ENCODE results near the gene SPESP1. TPM values are rescaled to one million over a fixed set of nuclear protein-coding genes. Genes with fewer than 3 reads are reported as not detected.
A peak's percentile ranks its signal among the peaks of the same experiment; 100 is the strongest.

Gene SPESP1
- total and polyA plus RNA-seq, 8 donors = 1.6 to 19.8 (median 2.6) TPM; not detected in 1

DNA sequence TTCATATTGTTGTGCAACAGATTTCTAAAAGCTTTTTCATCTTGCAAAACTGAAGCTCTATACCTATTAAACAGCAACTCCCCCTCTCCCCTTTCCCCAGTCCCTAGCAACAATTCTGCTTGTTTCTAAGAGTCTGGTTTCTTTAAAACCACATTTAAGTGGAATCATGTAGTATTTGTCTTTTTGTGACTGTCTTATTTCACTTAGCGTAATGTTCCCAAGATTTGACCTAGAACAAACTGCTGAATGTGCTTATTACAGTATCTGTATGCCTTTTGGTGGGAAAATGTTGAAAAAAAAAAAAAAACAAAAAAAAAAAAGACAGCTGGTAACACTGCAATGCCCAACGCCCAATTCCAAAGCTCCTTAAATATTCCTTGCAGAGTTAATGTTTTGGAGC, 19.5 kb upstream of the SPESP1 start:
- peaks cover 0 to 7% (median 0%) of the 10 kb centered on the region in 3 donors for H3K27me3 ChIP-seq
- no peak for DNase-seq
- H3K4me1 ChIP-seq = no peaks in the 10 kb centered on the region
- no peak overlapping the region for H3K27ac ChIP-seq
- no peaks in the 10 kb centered on the region for H3K36me3 ChIP-seq
- H3K9me3 ChIP-seq = no peaks in the 10 kb centered on the region
- intact Hi-C loops (cut with DNase I; ENCODE audit: low total_unique reads) = no loop called here
- WGBS, 5 donors = 62 to 84% (median 77%) methylated on average over 2 of the region's 2 CpGs
- TF ChIP-seq, protein P1, sequence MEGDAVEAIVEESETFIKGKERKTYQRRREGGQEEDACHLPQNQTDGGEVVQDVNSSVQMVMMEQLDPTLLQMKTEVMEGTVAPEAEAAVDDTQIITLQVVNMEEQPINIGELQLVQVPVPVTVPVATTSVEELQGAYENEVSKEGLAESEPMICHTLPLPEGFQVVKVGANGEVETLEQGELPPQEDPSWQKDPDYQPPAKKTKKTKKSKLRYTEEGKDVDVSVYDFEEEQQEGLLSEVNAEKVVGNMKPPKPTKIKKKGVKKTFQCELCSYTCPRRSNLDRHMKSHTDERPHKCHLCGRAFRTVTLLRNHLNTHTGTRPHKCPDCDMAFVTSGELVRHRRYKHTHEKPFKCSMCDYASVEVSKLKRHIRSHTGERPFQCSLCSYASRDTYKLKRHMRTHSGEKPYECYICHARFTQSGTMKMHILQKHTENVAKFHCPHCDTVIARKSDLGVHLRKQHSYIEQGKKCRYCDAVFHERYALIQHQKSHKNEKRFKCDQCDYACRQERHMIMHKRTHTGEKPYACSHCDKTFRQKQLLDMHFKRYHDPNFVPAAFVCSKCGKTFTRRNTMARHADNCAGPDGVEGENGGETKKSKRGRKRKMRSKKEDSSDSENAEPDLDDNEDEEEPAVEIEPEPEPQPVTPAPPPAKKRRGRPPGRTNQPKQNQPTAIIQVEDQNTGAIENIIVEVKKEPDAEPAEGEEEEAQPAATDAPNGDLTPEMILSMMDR (IDR thresholded peaks at IDR 0.05) = no peak
- TF ChIP-seq POLR2AphosphoS5 (IDR thresholded peaks at IDR 0.05) (no peak), POLR2A (IDR thresholded peaks at IDR 0.05) (no peak), EP300 (IDR thresholded peaks at IDR 0.05) (no peak)
- no peak overlapping the region for H3K4me3 ChIP-seq

GRCh38 chr15:68921926-68922325, 8.4 kb upstream of the SPESP1 start:
- H3K9me3 ChIP-seq = no peaks in the 10 kb centered on the region
- DNase-seq = no peak
- no peak overlapping the region for H3K4me3 ChIP-seq
- H3K4me1 ChIP-seq = no peaks in the 10 kb centered on the region
- intact Hi-C loops (cut with DNase I; ENCODE audit: low total_unique reads) = no loop called here
- TF ChIP-seq POLR2A (IDR thresholded peaks at IDR 0.05) = no peak
- TF ChIP-seq, protein P1 (IDR thresholded peaks at IDR 0.05) = no peak
- no peak for TF ChIP-seq EP300 (IDR thresholded peaks at IDR 0.05)
- no peak for TF ChIP-seq POLR2AphosphoS5 (IDR thresholded peaks at IDR 0.05)
- no peaks in the 10 kb centered on the region for H3K27me3 ChIP-seq
- H3K36me3 ChIP-seq = no peaks in the 10 kb centered on the region
- 0% methylated on average over 1 of the region's 1 CpG for WGBS, 5 donors
- no peak overlapping the region for H3K27ac ChIP-seq

DNA sequence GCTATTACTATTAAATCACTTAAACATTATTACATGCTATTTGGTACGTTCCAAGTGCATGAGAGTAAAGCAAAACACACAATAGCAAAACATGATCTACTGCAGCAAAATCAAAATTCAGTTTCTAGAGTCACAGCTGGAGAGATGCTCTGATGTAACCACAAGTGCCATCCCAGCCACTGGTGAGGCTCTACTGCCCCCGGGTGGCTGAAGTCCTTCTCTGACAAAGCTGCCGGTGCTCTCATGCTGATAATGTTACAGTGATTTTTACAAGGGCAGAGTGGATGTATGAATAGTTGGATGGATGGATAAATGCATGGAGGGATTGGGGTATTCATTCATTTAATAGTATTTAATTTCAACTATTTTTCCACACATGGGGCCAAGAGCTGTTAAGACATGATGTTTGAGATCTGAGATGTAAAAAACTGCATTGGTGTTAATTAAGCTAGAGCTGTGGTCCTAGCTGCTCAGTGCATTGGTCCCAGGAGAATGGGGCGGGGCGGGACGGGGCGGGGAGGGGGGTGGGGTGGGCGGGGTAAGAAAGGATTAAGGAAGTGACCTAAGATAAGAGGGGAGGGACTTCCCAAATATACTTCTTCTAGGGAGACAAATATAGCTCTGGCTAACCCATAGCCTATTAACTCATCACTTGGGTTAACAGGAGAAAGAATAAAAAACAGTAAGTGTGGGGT, 5.3 kb upstream of the SPESP1 start:
- Histone ChIP-seq H3K9me3 (no peaks in the 10 kb centered on the region), H3K36me3 (no peaks in the 10 kb centered on the region), H3K27ac (no peak overlapping the region), H3K4me1 (no peaks in the 10 kb centered on the region), H3K27me3 (peaks cover 0 to under 1% (median 0%) of the 10 kb centered on the region in 3 donors), H3K4me3 (no peak overlapping the region)
- TF ChIP-seq, protein P1 (IDR thresholded peaks at IDR 0.05) = peak in 5 of 7 experiments; percentile 40 to 68 (median 59)
- TF ChIP-seq POLR2AphosphoS5 (IDR thresholded peaks at IDR 0.05) = no peak
- intact Hi-C loops (cut with DNase I; ENCODE audit: low total_unique reads) = no loop called here
- WGBS, 5 donors = 1 to 6% (median 3%) methylated on average over 8 of the region's 8 CpGs
- DNase-seq = peak; percentile 69 to 89

- WGBS, 5 donors = 83 to 91% (median 85%) methylated on average over 6 of the region's 6 CpGs
- intact Hi-C loops (cut with DNase I; ENCODE audit: low total_unique reads) = no loop called here
- Histone ChIP-seq H3K27me3 (peaks cover 0 to 10% (median 0%) of the 10 kb centered on the region in 3 donors), H3K27ac (no peak overlapping the region), H3K4me1 (no peaks in the 10 kb centered on the region), H3K4me3 (no peak overlapping the region), H3K9me3 (no peaks in the 10 kb centered on the region), H3K36me3 (no peaks in the 10 kb centered on the region)
- no peak for DNase-seq
- TF ChIP-seq POLR2AphosphoS5 (IDR thresholded peaks at IDR 0.05) = no peak
- TF ChIP-seq POLR2A (IDR thresholded peaks at IDR 0.05) = no peak
- TF ChIP-seq, protein P1 (IDR thresholded peaks at IDR 0.05) = no peak
- TF ChIP-seq EP300 (IDR thresholded peaks at IDR 0.05) = no peak
Measured at GRCh38 chr15:68933001-68933400, 2.7 kb downstream of the SPESP1 start.
